Duodenal mucosa (tissue), 2 donors: ENCODE measurements around the gene NXPH4.

Experiments used
- H3K27ac ChIP-seq: one replicate; pipeline ENCODE4 v1.7.0; 2013; ENCODE audit warnings: low read depth, low read length
- H3K27me3 ChIP-seq, 2 donors: one replicate each; pipeline ENCODE4 v1.7.0; 2013; ENCODE audit warnings: low read length in 2 of 2, control low read depth in 1 of 2; ENCODE audit not compliant: insufficient read depth in 2 of 2, control insufficient read depth in 1 of 2
- H3K36me3 ChIP-seq, 2 donors: one replicate each; pipeline ENCODE4 v1.7.0; 2013; ENCODE audit warnings: low read length in 2 of 2, control low read depth in 1 of 2; ENCODE audit not compliant: insufficient read depth in 2 of 2, control insufficient read depth in 1 of 2
- H3K4me1 ChIP-seq, 2 donors: one replicate each; pipeline ENCODE4 v1.7.0; 2013; ENCODE audit warnings: low read length in 2 of 2, control low read depth in 1 of 2; ENCODE audit not compliant: insufficient read depth in 2 of 2, control insufficient read depth in 1 of 2
- H3K4me3 ChIP-seq, 2 donors: one replicate each; pipeline ENCODE4 v1.7.0; 2013; ENCODE audit warnings: low read length in 2 of 2, low read depth in 1 of 2
- H3K9ac ChIP-seq, 2 donors: one replicate each; pipeline ENCODE4 v1.7.0; 2013; ENCODE audit warnings: low read length in 2 of 2, low read depth in 1 of 2
- H3K9me3 ChIP-seq, 2 donors: one replicate each; pipeline ENCODE4 v1.7.0; 2013; ENCODE audit warnings: low read length in 2 of 2, control low read depth in 1 of 2; ENCODE audit not compliant: control insufficient read depth in 1 of 2

NXPH4 gene

GRCh38 chr12:57270966-57271470, 54.4 kb downstream of the NXPH4 start:
- H3K27me3 ChIP-seq = no peaks in the 10 kb centered on the region
- no peak overlapping the region for H3K27ac ChIP-seq
- H3K4me1 ChIP-seq = no peaks in the 10 kb centered on the region
- no peak overlapping the region for H3K9ac ChIP-seq
- H3K9me3 ChIP-seq = no peaks in the 10 kb centered on the region
- H3K4me3 ChIP-seq = no peak overlapping the region
- H3K36me3 ChIP-seq = peaks cover 25 to 67% of the 10 kb centered on the region in 2 donors

- Histone ChIP-seq H3K4me1 (no peaks in the 10 kb centered on the region), H3K9ac (no peak overlapping the region), H3K9me3 (no peaks in the 10 kb centered on the region), H3K36me3 (peaks cover 19 to 57% of the 10 kb centered on the region in 2 donors), H3K4me3 (no peak overlapping the region), H3K27me3 (no peaks in the 10 kb centered on the region), H3K27ac (no peak overlapping the region)
These were observed 56.0 kb downstream of the NXPH4 start for GRCh38 chr12:57272337-57273151.

- H3K36me3 ChIP-seq = peaks cover 21 to 56% of the 10 kb centered on the region in 2 donors
These were observed 56.9 kb downstream of the NXPH4 start for GRCh38 chr12:57273516-57273915.

More at GRCh38 chr12:57273516-57273915, 56.9 kb downstream of the NXPH4 start:
- Histone ChIP-seq H3K4me3 (no peak overlapping the region), H3K4me1 (no peaks in the 10 kb centered on the region), H3K27me3 (no peaks in the 10 kb centered on the region), H3K9ac (no peak overlapping the region), H3K27ac (no peak overlapping the region), H3K9me3 (no peaks in the 10 kb centered on the region)
